H54 (cell line): ENCODE results near the gene ARHGEF16.
A peak's percentile ranks its signal among the peaks of the same experiment; 100 is the strongest.

Source experiments
- DNase-seq: peaks from one replicate; pipeline ENCODE4 v3.0.0; 2011; ENCODE audit warnings: low spot score, mixed read lengths; ENCODE audit not compliant: insufficient read length
- FAIRE-seq: peaks from 3 replicates; lab custom pipeline; 2011; peaks lifted over from hg19 to GRCh38; lab: Jason Lieb, UNC
- POLR2A ChIP-seq: IDR thresholded peaks from 2 replicates; pipeline ENCODE4 v1.6.1; 2011; ENCODE audit warnings: low read depth, mild to moderate bottlenecking, low read length

ARHGEF16 gene

GRCh38 chr1:3415260-3416090, 39.0 kb upstream of the ARHGEF16 start:
- DNase-seq (no peak), FAIRE-seq (no peak)
- no peak for TF ChIP-seq POLR2A

- no peak for DNase-seq
- no peak for TF ChIP-seq POLR2A
- no peak for FAIRE-seq
These were observed 37.3 kb upstream of the ARHGEF16 start for GRCh38 chr1:3417082-3417739.

GRCh38 chr1:3417934-3418333, 36.5 kb upstream of the ARHGEF16 start:
- DNase-seq (no peak), FAIRE-seq (no peak)
- TF ChIP-seq POLR2A = no peak

DNA sequence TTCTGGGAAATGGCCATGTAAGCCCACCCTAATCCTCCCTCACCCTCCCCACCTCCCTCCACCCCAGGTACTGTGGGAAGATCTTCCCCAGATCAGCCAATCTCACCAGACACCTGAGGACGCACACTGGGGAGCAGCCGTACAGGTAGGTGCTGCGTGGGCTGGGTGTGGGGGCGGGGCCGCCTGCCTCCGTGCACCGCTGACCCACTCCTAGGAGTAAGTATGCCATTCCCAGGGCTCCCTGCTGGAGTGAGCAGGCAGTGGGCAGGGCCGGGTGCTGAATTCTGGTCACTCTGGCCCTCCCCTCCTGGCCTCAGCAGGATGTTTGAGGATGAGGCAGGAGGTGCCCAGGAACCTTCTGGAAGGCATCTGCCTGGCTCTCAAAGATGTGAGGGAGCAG, 35.9 kb upstream of the ARHGEF16 start:
- FAIRE-seq (no peak), DNase-seq (no peak)
- no peak for TF ChIP-seq POLR2A

GRCh38 chr1:3419415-3420204, 34.9 kb upstream of the ARHGEF16 start:
- FAIRE-seq = no peak
- DNase-seq = peak; percentile 67
- TF ChIP-seq POLR2A = no peak

GRCh38 chr1:3420218-3420951, 34.1 kb upstream of the ARHGEF16 start:
- FAIRE-seq (no peak), DNase-seq (no peak)
- TF ChIP-seq POLR2A = no peak

- no peak for FAIRE-seq
- no peak for TF ChIP-seq POLR2A
These were observed 31.8 kb upstream of the ARHGEF16 start for GRCh38 chr1:3422638-3423037.

DNA sequence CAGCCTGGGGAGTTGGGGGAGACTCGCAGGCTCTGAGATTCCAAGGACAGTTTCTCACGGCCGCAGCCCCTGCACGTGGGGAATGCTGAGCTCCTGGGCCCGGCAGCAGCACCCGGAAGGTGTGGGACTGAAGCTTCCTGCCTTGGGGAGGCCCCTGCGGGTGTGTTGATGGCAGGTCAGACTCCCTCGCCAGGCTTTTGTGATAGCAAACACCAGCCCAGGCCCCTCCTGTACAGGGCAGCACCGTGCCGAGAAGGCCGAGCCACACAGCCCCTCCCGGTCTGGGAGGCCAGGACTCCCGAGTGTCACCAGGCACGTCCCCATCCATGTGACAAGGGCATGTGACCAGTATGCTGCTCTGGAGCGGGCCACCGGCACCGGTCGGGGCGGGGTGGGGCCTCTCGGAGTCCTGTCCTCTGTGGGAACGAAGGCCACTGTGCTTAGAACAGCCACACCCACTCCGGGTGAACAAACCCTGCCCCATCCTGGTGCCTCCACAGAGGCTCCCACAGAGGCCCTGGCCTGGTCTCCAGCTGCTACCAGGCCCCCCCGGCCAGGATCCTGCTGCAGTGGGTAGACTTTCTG, 31.1 kb upstream of the ARHGEF16 start:
- no peak for DNase-seq
- no peak for TF ChIP-seq POLR2A
- FAIRE-seq = no peak

More at GRCh38 chr1:3422638-3423037, 31.8 kb upstream of the ARHGEF16 start:
- no peak for DNase-seq

DNA sequence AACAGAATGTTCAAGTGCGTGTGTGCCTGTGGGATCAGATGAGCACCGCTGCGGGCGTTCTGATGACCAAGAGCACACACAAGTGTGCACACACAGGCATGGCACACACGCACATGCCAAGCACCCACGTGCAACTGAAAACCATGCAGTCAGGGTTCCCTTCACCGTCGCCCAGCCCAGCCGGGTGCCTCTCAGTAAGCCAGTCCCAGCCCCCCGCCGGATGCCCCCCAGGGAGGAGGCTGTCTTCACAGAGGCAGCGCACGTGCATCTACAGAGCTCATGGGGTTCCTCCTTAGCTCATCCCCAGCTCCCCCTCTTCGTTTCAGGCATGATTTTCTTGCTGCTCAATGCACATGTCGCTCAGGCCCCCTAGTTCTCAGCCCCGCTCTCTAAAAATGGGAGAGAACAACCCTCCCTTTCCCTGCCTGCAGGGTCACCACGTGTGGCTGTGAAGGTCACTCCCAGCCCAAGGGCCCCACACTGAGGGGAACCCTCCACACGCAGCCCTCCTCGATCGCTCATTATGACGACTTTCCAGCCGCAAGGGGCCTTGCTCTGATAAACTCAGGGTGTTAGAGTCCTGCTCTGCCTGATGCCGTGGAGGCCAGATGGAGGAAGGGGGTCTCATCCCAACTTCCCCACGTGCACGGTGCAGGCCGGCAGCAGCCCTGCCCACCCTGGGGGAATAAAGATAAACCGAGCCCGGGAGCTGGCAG, 30.4 kb upstream of the ARHGEF16 start:
- no peak for TF ChIP-seq POLR2A
- FAIRE-seq (no peak), DNase-seq (no peak)

GRCh38 chr1:3425486-3426215, 28.8 kb upstream of the ARHGEF16 start:
- FAIRE-seq = no peak
- DNase-seq = no peak
- no peak for TF ChIP-seq POLR2A

DNA sequence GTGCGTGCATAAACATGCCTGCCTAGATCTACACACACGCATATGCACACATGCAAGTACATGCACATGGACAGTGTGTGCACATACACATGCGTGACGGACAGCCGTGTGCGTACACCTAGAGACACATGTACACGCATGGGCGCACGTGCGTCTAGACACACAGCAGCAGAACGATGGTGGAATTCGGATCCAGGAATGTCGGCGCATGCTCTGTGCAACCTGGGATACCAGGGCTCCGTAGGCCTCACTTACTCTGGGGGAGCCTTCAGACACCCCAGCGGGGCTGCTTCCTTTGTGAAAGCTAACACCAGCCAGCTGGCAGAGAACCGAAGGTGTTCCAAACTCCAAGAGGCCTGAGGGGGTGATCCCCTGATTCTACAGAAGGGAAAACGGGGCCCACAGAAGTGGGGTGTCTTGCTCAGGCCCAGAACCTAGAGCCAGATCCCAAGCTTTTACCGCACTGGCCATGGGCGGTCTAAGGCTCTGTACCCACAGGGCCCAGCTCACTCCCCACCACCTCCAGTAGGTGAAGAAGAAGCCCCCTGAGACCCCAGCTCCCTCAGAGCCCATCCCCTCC, 27.4 kb upstream of the ARHGEF16 start:
- no peak for TF ChIP-seq POLR2A
- FAIRE-seq = no peak
- DNase-seq = no peak
